Neural cell (in vitro differentiated cells): ENCODE results near the gene KLHL3. TPM values are rescaled to one million over a fixed set of nuclear protein-coding genes. Genes with fewer than 3 reads are reported as not detected.

Experiments
- H2AFZ ChIP-seq: fragments of 200-600, 300-800 bp; sonication (generic), shearing (Covaris generic); 2 replicates; pipeline ENCODE4 v1.6.0; 2014; ENCODE audit warnings: low read depth, mild to moderate bottlenecking, antibody characterized with exemption, low read length, moderate library complexity
- H3F3A ChIP-seq: fragments of 200-600 bp; shearing (Covaris generic); 2 replicates; pipeline ENCODE4 v1.6.1; 2016; ENCODE audit warnings: mild to moderate bottlenecking, moderate library complexity, mixed read lengths, antibody characterized with exemption, low read length; ENCODE audit not compliant: insufficient read depth, poor library complexity, severe bottlenecking
- H3K27ac ChIP-seq: fragments of 200-600, 300-800 bp; sonication (generic), shearing (Covaris generic); 2 replicates; pipeline ENCODE4 v1.5.1; 2014; ENCODE audit warnings: mild to moderate bottlenecking, low read length, moderate library complexity
- H3K27me3 ChIP-seq: fragments of 300-800, 200-600 bp; sonication (generic), shearing (Covaris generic); 2 replicates; pipeline ENCODE4 v1.6.0; 2014; ENCODE audit warnings: mild to moderate bottlenecking, low read depth, low read length, moderate library complexity; ENCODE audit not compliant: insufficient read depth
- H3K36me3 ChIP-seq: fragments of 300-800, 200-600 bp; sonication (generic), shearing (Covaris generic); 2 replicates; pipeline ENCODE4 v1.5.1; 2014; ENCODE audit warnings: mild to moderate bottlenecking, antibody characterized with exemption, low read length, moderate library complexity; ENCODE audit not compliant: insufficient read depth
- H3K4me2 ChIP-seq: fragments of 300-800, 200-600 bp; sonication (generic), shearing (Covaris generic); 2 replicates; pipeline ENCODE4 v1.6.0; 2014; ENCODE audit warnings: mild to moderate bottlenecking, low read length
- H3K4me3 ChIP-seq: fragments of 300-800, 200-600 bp; sonication (generic), shearing (Covaris generic); 2 replicates; pipeline ENCODE4 v1.5.1; 2014; ENCODE audit warnings: mild to moderate bottlenecking, low read length, moderate library complexity
- H3K79me2 ChIP-seq: fragments of 200-600 bp; shearing (Covaris generic); replicated peaks from 2 replicates; pipeline ENCODE4 v1.6.0; 2014; ENCODE audit warnings: mild to moderate bottlenecking, low read length, moderate library complexity; ENCODE audit not compliant: insufficient read depth
- H3K9ac ChIP-seq: fragments of 300-800, 200-600 bp; sonication (generic), shearing (Covaris generic); 2 replicates; pipeline ENCODE4 v1.6.1; 2016; ENCODE audit warnings: mild to moderate bottlenecking, low read length, mixed read lengths
- H3K9me2 ChIP-seq: fragments of 200-600 bp; shearing (Covaris generic); 2 replicates; pipeline ENCODE4 v1.6.1; 2016; ENCODE audit warnings: mild to moderate bottlenecking, low read length, mixed read lengths; ENCODE audit not compliant: insufficient read depth
- H3K9me3 ChIP-seq: fragments of 200-600, 300-800 bp; sonication (generic), shearing (Covaris generic); 2 replicates; pipeline ENCODE4 v1.6.1; 2016; ENCODE audit warnings: mild to moderate bottlenecking, mixed run types, low read length, moderate library complexity, mixed read lengths
- H4K20me1 ChIP-seq: fragments of 200-600 bp; shearing (Covaris generic); 2 replicates; pipeline ENCODE4 v1.6.1; 2016; ENCODE audit warnings: mild to moderate bottlenecking, mixed run types; ENCODE audit not compliant: insufficient read depth
- CTCF ChIP-seq: fragments of 450-650 bp; IDR thresholded peaks from 2 replicates; pipeline ENCODE4 v1.5.1; 2014; ENCODE audit warnings: antibody characterized with exemption, mild to moderate bottlenecking, moderate library complexity; ENCODE audit not compliant: poor library complexity, severe bottlenecking
- EP300 ChIP-seq: fragments of 450-650 bp; conservative IDR thresholded peaks from 2 replicates; pipeline ENCODE4 v1.6.1; 2014; ENCODE audit warnings: antibody characterized with exemption, mild to moderate bottlenecking, moderate library complexity; ENCODE audit not compliant: poor library complexity, severe bottlenecking
- EZH2 ChIP-seq: fragments of 200-600, 300-800 bp; shearing (Covaris generic), sonication (generic); IDR thresholded peaks from 2 replicates; pipeline ENCODE4 v1.6.1; 2014; ENCODE audit warnings: antibody characterized with exemption, low read length, borderline replicate concordance, mild to moderate bottlenecking; ENCODE audit not compliant: insufficient read depth, poor library complexity, severe bottlenecking
- MXI1 ChIP-seq: fragments of 450-650 bp; conservative IDR thresholded peaks from 2 replicates; pipeline ENCODE4 v1.6.1; 2014; ENCODE audit warnings: antibody characterized with exemption, mild to moderate bottlenecking; ENCODE audit not compliant: poor library complexity, severe bottlenecking
- POLR2AphosphoS5 ChIP-seq: IDR thresholded peaks from 2 replicates; pipeline ENCODE4 v1.6.1; 2012
- RAD21 ChIP-seq: fragments of 450-650 bp; conservative IDR thresholded peaks from 2 replicates; pipeline ENCODE4 v1.6.1; 2014; ENCODE audit warnings: antibody characterized with exemption, mild to moderate bottlenecking, moderate library complexity
- SMC3 ChIP-seq: fragments of 450-650 bp; conservative IDR thresholded peaks from 2 replicates; pipeline ENCODE4 v1.6.1; 2014; ENCODE audit warnings: antibody characterized with exemption, mild to moderate bottlenecking, moderate library complexity; ENCODE audit not compliant: poor library complexity
- TAF1 ChIP-seq: IDR thresholded peaks from 2 replicates; pipeline ENCODE4 v1.6.1; 2012; ENCODE audit warnings: low read depth
- polyA plus RNA-seq: library from polyadenylated mRNA; depleted of rRNA; stranded (reverse); fragments of >200 nt; gene quantifications from 2 replicates; pipeline ENCODE4 v1.2.3, GENCODE V29; 2014
- TF ChIP-seq, protein P1 (sequence below): IDR thresholded peaks from 2 replicates; pipeline ENCODE4 v1.6.1; 2012; ENCODE audit warnings: borderline replicate concordance

Gene KLHL3
- polyA plus RNA-seq, 1 donor from 2014 or later: 12.9 TPM

- H3K79me2 ChIP-seq: peaks cover 27% of the 10 kb centered on the region
- no peaks in the 10 kb centered on the region for H3K36me3 ChIP-seq
- no peaks in the 10 kb centered on the region for H3K27me3 ChIP-seq
- TF ChIP-seq POLR2AphosphoS5 (peak; percentile 43), RAD21 (no peak), EP300 (no peak)
- H2AFZ ChIP-seq: no peak overlapping the region
- no peaks in the 10 kb centered on the region for H3K9me3 ChIP-seq
- peak overlapping the region; percentile 82 for H3K4me2 ChIP-seq
- H4K20me1 ChIP-seq: no peaks in the 10 kb centered on the region
- peak overlapping the region; percentile 79 for H3K4me3 ChIP-seq
- peak overlapping the region; percentile 88 for H3K27ac ChIP-seq
- no peaks in the 10 kb centered on the region for H3K9me2 ChIP-seq
- H3F3A ChIP-seq: peaks cover 5% of the 10 kb centered on the region
- peak overlapping the region; percentile 83 for H3K9ac ChIP-seq
Measured at GRCh38 chr5:137734331-137734730, 1.6 kb downstream of the KLHL3 start.

- Histone ChIP-seq H4K20me1 (no peaks in the 10 kb centered on the region), H3K4me2 (peak overlapping the region; percentile 82), H3K9me2 (no peaks in the 10 kb centered on the region), H3K9ac (peak overlapping the region; percentile 83), H3K27ac (no peak overlapping the region), H3K36me3 (no peaks in the 10 kb centered on the region), H3K27me3 (no peaks in the 10 kb centered on the region), H2AFZ (no peak overlapping the region), H3K9me3 (no peaks in the 10 kb centered on the region), H3F3A (peaks cover 5% of the 10 kb centered on the region), H3K79me2 (peaks cover 27% of the 10 kb centered on the region), H3K4me3 (peak overlapping the region; percentile 79)
- no peak for TF ChIP-seq EZH2
- TF ChIP-seq, protein P1, sequence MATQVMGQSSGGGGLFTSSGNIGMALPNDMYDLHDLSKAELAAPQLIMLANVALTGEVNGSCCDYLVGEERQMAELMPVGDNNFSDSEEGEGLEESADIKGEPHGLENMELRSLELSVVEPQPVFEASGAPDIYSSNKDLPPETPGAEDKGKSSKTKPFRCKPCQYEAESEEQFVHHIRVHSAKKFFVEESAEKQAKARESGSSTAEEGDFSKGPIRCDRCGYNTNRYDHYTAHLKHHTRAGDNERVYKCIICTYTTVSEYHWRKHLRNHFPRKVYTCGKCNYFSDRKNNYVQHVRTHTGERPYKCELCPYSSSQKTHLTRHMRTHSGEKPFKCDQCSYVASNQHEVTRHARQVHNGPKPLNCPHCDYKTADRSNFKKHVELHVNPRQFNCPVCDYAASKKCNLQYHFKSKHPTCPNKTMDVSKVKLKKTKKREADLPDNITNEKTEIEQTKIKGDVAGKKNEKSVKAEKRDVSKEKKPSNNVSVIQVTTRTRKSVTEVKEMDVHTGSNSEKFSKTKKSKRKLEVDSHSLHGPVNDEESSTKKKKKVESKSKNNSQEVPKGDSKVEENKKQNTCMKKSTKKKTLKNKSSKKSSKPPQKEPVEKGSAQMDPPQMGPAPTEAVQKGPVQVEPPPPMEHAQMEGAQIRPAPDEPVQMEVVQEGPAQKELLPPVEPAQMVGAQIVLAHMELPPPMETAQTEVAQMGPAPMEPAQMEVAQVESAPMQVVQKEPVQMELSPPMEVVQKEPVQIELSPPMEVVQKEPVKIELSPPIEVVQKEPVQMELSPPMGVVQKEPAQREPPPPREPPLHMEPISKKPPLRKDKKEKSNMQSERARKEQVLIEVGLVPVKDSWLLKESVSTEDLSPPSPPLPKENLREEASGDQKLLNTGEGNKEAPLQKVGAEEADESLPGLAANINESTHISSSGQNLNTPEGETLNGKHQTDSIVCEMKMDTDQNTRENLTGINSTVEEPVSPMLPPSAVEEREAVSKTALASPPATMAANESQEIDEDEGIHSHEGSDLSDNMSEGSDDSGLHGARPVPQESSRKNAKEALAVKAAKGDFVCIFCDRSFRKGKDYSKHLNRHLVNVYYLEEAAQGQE: no peak
- no peak for TF ChIP-seq RAD21
- TF ChIP-seq MXI1: no peak
- no peak for TF ChIP-seq SMC3
- no peak for TF ChIP-seq CTCF
- TF ChIP-seq TAF1: no peak
- no peak for TF ChIP-seq EP300
- no peak for TF ChIP-seq POLR2AphosphoS5
Measured at GRCh38 chr5:137733922-137734321, 2.0 kb downstream of the KLHL3 start.

DNA sequence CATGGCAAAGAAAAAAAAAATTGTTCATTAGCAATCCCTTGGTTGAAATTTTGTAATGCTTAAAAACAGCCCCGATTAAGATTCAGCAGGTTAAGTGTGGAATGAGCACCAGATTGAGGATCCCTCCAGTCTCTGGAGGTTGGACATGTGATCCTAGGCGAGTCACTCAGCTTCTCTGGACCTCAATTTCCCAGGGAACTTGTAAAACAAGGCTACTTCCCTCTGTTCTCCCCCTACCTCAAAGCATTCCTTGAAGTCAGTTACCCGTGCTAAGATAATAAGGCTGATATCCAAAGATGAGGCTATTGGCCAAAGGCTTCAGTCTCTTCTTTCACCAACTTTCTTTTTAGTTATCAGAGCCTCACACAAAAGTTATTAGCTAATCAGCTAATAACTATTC lies 2.9 kb downstream of the KLHL3 start:
- Histone ChIP-seq H3K9me2 (no peaks in the 10 kb centered on the region), H3K27me3 (no peaks in the 10 kb centered on the region), H3K79me2 (peaks cover 27% of the 10 kb centered on the region), H3K4me3 (peak overlapping the region; percentile 79), H3F3A (peaks cover 5% of the 10 kb centered on the region), H3K36me3 (no peaks in the 10 kb centered on the region), H4K20me1 (no peaks in the 10 kb centered on the region), H3K4me2 (peak overlapping the region; percentile 82), H3K9ac (no peak overlapping the region), H2AFZ (no peak overlapping the region), H3K9me3 (no peaks in the 10 kb centered on the region), H3K27ac (no peak overlapping the region)
- no peak for TF ChIP-seq CTCF
- TF ChIP-seq SMC3: no peak
